ENCODE measurements around the gene EIF2AK3. TPM values are rescaled to one million over a fixed set of nuclear protein-coding genes. Genes with fewer than 3 reads are reported as not detected.
"Not testable (repeated sequence)": the region's sequence is repeated elsewhere in the genome, so short reads cannot be mapped to it uniquely, and the experiment has no call there.

The EIF2AK3 gene
- total and polyA plus RNA-seq, 2 donors (not counting 1 experiment from before 2014, with no cell fraction given), result 11.9 to 19.8 TPM

DNA sequence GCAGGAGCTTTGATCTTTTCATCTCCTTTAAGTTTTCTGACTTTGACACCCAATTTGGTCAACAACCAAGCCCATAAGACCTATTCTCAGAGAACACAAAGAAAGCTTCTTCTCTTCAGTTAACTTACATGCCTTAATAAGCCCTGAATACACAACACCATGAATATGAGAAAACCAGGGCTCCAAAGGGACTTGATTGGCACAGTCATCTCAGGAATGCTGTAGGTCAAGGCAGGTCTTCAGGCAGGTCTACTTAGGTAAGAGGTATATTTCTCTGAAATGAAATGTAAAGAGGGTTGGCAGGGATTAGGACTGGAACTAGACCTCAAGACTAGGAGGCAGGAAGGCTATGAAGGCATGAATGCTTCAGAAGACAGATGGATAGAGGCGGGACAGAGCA, 24.4 kb upstream of the EIF2AK3 start:
- Histone ChIP-seq H3K27ac (ENCODE audit: insufficient read depth, low read length) (no peak overlapping the region), H3K4me2 (ENCODE audit: extremely low read depth, insufficient read depth, low read length) (no peak overlapping the region), H3K79me2 (ENCODE audit: control insufficient read depth, insufficient read depth, low read length) (no peaks in the 10 kb centered on the region), H3K9me3 (ENCODE audit: control insufficient read depth, insufficient read depth, low read depth, low read length) (no peaks in the 10 kb centered on the region), H4K20me1 (ENCODE audit: control insufficient read depth, extremely low read depth, insufficient read depth, low read length) (no peaks in the 10 kb centered on the region), H3K9ac (ENCODE audit: insufficient read depth, low read length) (no peak overlapping the region), H3K4me3 (replicated peaks in 1 of 4; ENCODE audit: control extremely low read depth in 1 of 4, insufficient read depth in 1 of 4, low read depth in 3 of 4, low read length in 4 of 4) (no peak overlapping the region), H2AFZ (ENCODE audit: low read length) (no peak overlapping the region), H3K27me3 (ENCODE audit: control insufficient read depth, insufficient read depth, low read length) (no peaks in the 10 kb centered on the region), H3K4me1 (ENCODE audit: control insufficient read depth, extremely low read depth, insufficient read depth, low read length) (peaks cover 2% of the 10 kb centered on the region), H3K36me3 (ENCODE audit: control insufficient read depth, insufficient read depth, low read length) (no peaks in the 10 kb centered on the region)
- no peak for DNase-seq (ENCODE audit: low read depth in 2 of 2)
- no peak for TF ChIP-seq CTCF (conservative IDR thresholded peaks at IDR 0.05 in 1 of 2, IDR thresholded peaks at IDR 0.05 in 1 of 2; ENCODE audit: low read depth in 1 of 2, low read length in 2 of 2)
- no peak for TF ChIP-seq EZH2 (IDR thresholded peaks at IDR 0.05; ENCODE audit: low read length, missing control alignments)

- not testable (repeated sequence) for H3K4me2 ChIP-seq (ENCODE audit: extremely low read depth, insufficient read depth, low read length); H3K79me2 ChIP-seq (ENCODE audit: control insufficient read depth, insufficient read depth, low read length); DNase-seq (ENCODE audit: low read depth in 2 of 2); H3K27ac ChIP-seq (ENCODE audit: insufficient read depth, low read length); H3K9ac ChIP-seq (ENCODE audit: insufficient read depth, low read length); H3K4me1 ChIP-seq (ENCODE audit: control insufficient read depth, extremely low read depth, insufficient read depth, low read length); H3K4me3 ChIP-seq (replicated peaks in 1 of 4; ENCODE audit: control extremely low read depth in 1 of 4, insufficient read depth in 1 of 4, low read depth in 3 of 4, low read length in 4 of 4); H4K20me1 ChIP-seq (ENCODE audit: control insufficient read depth, extremely low read depth, insufficient read depth, low read length); H2AFZ ChIP-seq (ENCODE audit: low read length); H3K36me3 ChIP-seq (ENCODE audit: control insufficient read depth, insufficient read depth, low read length); H3K27me3 ChIP-seq (ENCODE audit: control insufficient read depth, insufficient read depth, low read length); H3K9me3 ChIP-seq (ENCODE audit: control insufficient read depth, insufficient read depth, low read depth, low read length)
Observed at GRCh38 chr2:88645291-88645882, 18.1 kb upstream of the EIF2AK3 start.

GRCh38 chr2:88642278-88642677, 15.0 kb upstream of the EIF2AK3 start:
- TF ChIP-seq CTCF (conservative IDR thresholded peaks at IDR 0.05 in 1 of 2, IDR thresholded peaks at IDR 0.05 in 1 of 2; ENCODE audit: low read depth in 1 of 2, low read length in 2 of 2), result no peak
- no peak for TF ChIP-seq EZH2 (IDR thresholded peaks at IDR 0.05; ENCODE audit: low read length, missing control alignments)
- no peak overlapping the region for H3K4me2 ChIP-seq (ENCODE audit: extremely low read depth, insufficient read depth, low read length)
- no peak overlapping the region for H3K9ac ChIP-seq (ENCODE audit: insufficient read depth, low read length)
- no peak for DNase-seq (ENCODE audit: low read depth in 2 of 2)
- no peaks in the 10 kb centered on the region for H3K36me3 ChIP-seq (ENCODE audit: control insufficient read depth, insufficient read depth, low read length)
- no peak overlapping the region for H3K4me3 ChIP-seq (replicated peaks in 1 of 4; ENCODE audit: control extremely low read depth in 1 of 4, insufficient read depth in 1 of 4, low read depth in 3 of 4, low read length in 4 of 4)
- H3K27ac ChIP-seq (ENCODE audit: insufficient read depth, low read length), result no peak overlapping the region
- peaks cover 3% of the 10 kb centered on the region for H3K4me1 ChIP-seq (ENCODE audit: control insufficient read depth, extremely low read depth, insufficient read depth, low read length)
- H3K27me3 ChIP-seq (ENCODE audit: control insufficient read depth, insufficient read depth, low read length), result peaks cover 13% of the 10 kb centered on the region
- H3K9me3 ChIP-seq (ENCODE audit: control insufficient read depth, insufficient read depth, low read depth, low read length), result no peaks in the 10 kb centered on the region
- no peaks in the 10 kb centered on the region for H3K79me2 ChIP-seq (ENCODE audit: control insufficient read depth, insufficient read depth, low read length)
- no peaks in the 10 kb centered on the region for H4K20me1 ChIP-seq (ENCODE audit: control insufficient read depth, extremely low read depth, insufficient read depth, low read length)
- no peak overlapping the region for H2AFZ ChIP-seq (ENCODE audit: low read length)

Measured in fibroblast of lung (primary cell).